ENCODE measurements around the gene SSX2IP.
"Not testable (repeated sequence)": the region's sequence is repeated elsewhere in the genome, so short reads cannot be mapped to it uniquely, and the experiment has no call there.

The SSX2IP gene

DNA sequence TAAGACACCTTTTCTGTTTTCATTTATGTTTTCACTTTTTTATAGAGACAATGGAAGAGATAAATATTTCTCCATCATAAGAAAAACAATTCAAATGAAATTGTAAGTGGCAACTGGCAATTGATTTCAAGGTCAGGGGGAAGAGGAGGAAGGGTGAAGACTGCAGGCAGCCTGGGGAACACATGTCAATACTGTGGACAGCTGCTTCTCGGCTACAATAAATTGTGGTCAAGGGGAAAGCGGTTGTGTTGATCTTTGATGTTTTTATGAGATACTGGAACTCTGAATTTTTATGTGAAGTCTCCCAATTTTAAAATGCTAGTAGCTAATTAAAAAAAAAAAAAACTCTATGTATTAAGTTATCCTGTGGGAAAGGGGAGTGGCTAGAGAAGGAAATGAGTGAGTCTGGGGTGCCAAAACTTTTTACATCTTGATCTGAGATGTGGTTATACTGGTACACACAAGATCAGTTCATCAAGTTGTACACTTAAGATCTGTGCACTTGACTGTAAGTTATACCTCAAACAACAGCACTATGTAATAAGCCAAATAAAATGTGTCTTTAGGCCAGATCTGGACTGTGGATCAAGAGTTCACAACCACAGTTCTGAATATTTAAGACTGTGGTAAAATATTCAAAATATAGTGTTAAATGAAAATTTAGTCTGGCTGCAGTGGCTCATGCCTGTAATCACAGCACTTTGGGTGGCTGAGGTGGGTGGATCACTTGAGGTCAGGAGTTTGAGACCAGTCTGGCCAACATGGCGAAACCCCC lies 18.0 kb downstream of the SSX2IP start:
- H3K4me1 Mint-ChIP-seq = peaks cover 18% of the 10 kb centered on the region
- no peak overlapping the region for H3K27ac Mint-ChIP-seq
- DNase-seq = no peak
- ATAC-seq = no peak
- no peak overlapping the region for H3K4me3 Mint-ChIP-seq
- H3K27me3 Mint-ChIP-seq = no peaks in the 10 kb centered on the region
- no peaks in the 10 kb centered on the region for H3K9me3 Mint-ChIP-seq

DNA sequence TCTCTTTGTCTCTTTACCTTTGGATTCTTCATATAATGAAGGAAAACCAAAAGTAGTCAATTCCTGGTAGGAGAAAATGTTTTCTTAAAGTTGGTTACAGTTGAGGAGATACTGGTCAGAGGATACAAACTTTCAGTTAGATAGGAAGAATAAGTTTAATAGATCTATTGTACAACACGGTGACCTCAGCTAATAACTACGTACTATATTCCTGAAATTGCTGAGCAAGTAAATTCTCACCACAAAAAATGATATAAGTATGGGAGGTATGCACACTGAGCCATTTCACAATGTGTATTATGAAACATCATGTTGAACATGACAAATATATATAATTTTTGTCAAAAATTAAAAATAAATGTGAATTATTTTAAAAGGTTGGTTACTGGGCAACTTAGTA lies 20.4 kb downstream of the SSX2IP start:
- no peaks in the 10 kb centered on the region for H3K27me3 Mint-ChIP-seq
- no peaks in the 10 kb centered on the region for H3K9me3 Mint-ChIP-seq
- H3K4me1 Mint-ChIP-seq = peaks cover 18% of the 10 kb centered on the region
- ATAC-seq (no peak), DNase-seq (no peak)
- H3K4me3 Mint-ChIP-seq = no peak overlapping the region
- H3K27ac Mint-ChIP-seq = no peak overlapping the region

DNA sequence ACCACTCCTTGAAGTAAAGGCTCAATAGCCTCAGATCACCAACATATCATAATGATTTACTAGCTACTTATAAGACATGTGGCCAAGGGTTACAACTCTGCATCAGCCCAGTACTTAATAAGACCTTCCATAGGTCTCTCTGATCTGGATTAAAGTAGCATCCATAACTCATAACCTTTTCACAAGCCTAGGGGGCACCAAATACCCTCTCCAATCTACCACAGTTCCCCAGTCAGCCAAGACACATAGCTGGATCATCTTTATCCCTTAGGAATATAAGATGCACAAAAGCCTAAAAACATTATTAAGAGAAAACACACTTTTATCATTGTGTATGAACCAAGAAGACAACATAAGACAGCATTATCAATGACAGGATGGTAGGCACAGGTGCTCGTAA lies 22.1 kb downstream of the SSX2IP start:
- Mint-ChIP-seq H3K27ac (no peak overlapping the region), H3K4me3 (no peak overlapping the region), H3K27me3 (no peaks in the 10 kb centered on the region), H3K9me3 (no peaks in the 10 kb centered on the region), H3K4me1 (peaks cover 14% of the 10 kb centered on the region)
- DNase-seq = no peak
- peak; percentile 50 for ATAC-seq

DNA sequence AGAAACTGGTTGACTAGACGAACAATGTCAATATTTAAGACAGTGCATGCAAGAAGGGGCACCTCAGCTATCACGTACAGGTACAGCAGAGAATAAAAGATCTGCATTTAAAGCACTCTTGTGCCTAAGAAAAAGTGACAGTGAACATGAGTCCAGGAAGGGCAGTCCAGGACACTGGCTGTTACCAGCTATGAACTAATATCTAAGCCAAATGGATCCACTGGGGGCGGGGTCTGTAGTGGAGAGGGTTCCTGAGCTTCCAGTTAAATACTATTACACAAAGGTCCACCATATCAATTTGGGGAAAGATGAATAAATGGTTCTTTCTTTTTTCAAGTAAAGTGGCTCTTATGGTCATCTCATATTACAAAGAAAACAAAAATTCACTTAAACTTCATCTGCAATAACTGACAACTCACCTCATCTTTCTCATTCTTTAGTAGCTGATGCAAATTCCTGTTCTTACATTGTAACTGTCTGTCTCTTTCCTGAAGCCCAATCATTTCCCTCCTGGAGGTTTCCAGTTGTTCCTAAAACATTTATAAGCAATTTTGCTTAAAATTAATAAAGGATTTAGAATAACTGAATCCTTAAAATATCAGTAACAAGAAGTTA lies 24.5 kb downstream of the SSX2IP start:
- ATAC-seq = no peak
- Mint-ChIP-seq H3K9me3 (no peaks in the 10 kb centered on the region), H3K27ac (no peak overlapping the region), H3K4me1 (no peaks in the 10 kb centered on the region), H3K27me3 (no peaks in the 10 kb centered on the region), H3K4me3 (no peak overlapping the region)
- no peak for DNase-seq

DNA sequence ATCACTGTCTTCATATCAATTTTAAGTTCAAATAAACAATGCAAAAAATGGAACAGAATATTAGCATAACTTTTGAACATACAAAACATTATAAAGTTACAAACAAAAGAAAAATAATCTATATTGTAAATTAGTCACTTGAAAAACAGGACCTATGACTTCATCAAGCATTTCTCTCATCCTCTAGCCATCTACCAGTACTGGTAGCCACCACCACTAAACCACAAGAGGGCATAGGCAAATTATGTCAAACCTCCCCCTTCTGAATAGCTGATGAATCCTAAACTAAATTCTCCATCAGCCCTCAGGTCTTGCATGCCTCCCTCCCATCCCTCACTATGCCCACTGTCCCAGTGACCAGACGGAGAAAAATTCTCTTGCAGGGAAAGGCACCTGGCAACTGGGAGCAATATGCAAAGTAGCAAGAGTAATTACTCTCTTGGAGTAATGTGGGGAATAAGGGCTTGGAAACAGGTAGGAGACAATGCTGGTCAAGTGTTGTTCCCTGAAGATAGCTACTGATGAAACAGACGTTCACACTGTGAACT lies 37.1 kb downstream of the SSX2IP start:
- DNase-seq = no peak
- no peaks in the 10 kb centered on the region for H3K27me3 Mint-ChIP-seq

DNA sequence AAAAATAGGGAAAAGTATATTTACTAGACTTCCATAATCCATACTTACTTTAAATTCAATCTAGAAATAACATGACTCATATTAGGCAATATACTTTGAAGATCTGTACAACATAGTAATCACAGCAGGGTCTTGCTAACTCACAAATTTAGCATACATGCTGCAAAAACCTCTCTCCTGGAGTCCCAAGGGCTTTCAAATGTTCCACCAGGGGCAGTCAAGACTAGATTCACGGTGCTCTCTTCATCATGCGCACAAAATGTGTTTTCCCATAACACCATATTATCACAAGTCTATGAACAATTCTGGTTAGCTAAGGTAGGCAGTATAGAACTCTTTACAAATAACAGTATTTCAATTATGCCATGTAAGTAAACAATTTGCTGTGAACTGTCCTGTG lies 45.8 kb downstream of the SSX2IP start:
- Mint-ChIP-seq H3K27me3 (no peaks in the 10 kb centered on the region), H3K4me3 (no peak overlapping the region), H3K9me3 (no peaks in the 10 kb centered on the region), H3K27ac (no peak overlapping the region), H3K4me1 (no peaks in the 10 kb centered on the region)
- DNase-seq (no peak), ATAC-seq (no peak)

More for the DNA sequence above, 37.1 kb downstream of the SSX2IP start:
- Mint-ChIP-seq H3K4me3 (no peak overlapping the region), H3K27ac (peak overlapping the region in 1 of 2 donors; percentile 42), H3K4me1 (no peaks in the 10 kb centered on the region), H3K9me3 (no peaks in the 10 kb centered on the region)
- no peak for ATAC-seq

DNA sequence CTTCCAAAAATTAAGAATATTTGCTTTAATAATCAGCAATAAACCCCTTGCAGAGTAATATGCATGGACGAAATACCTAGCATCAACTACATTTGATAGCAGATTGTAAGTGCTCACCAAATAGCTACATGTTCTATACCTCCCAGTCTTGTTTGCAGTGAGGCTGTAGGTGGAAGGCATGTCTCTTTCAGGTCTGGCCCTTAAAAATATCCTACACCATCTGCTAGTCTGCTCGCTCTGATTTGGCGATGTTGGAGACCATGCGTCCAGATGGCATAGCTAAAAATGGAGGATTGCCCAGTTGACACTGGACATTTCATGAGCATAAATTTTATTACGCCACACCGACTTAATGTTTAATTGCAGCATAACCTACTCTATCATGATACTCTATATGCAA lies 47.1 kb downstream of the SSX2IP start:
- no peaks in the 10 kb centered on the region for H3K4me1 Mint-ChIP-seq
- H3K9me3 Mint-ChIP-seq = no peaks in the 10 kb centered on the region
- DNase-seq (no peak), ATAC-seq (no peak)
- no peaks in the 10 kb centered on the region for H3K27me3 Mint-ChIP-seq
- H3K27ac Mint-ChIP-seq = no peak overlapping the region
- no peak overlapping the region for H3K4me3 Mint-ChIP-seq

DNA sequence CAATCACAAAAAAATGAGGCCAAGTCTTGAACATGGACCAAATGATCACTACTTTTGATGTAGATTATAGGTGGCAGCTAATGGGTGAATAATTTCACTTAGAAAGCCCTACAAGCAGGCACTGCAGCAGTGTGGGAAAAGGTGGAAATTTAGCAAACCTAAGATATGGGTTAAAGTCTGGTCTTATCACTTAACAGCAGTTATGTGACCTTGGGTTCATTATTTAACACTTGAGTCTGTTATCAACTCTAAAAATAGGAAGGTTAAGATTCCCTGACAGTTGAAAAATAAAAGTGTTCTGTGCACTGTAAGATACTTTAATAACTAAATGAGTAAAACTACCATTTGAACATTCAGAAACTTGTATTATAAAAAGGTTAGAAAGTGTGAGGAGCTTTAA lies 47.5 kb downstream of the SSX2IP start:
- no peak overlapping the region for H3K4me3 Mint-ChIP-seq
- no peak for ATAC-seq
- no peak for DNase-seq
- no peaks in the 10 kb centered on the region for H3K27me3 Mint-ChIP-seq
- H3K9me3 Mint-ChIP-seq = no peaks in the 10 kb centered on the region
- no peaks in the 10 kb centered on the region for H3K4me1 Mint-ChIP-seq
- H3K27ac Mint-ChIP-seq = no peak overlapping the region

DNA sequence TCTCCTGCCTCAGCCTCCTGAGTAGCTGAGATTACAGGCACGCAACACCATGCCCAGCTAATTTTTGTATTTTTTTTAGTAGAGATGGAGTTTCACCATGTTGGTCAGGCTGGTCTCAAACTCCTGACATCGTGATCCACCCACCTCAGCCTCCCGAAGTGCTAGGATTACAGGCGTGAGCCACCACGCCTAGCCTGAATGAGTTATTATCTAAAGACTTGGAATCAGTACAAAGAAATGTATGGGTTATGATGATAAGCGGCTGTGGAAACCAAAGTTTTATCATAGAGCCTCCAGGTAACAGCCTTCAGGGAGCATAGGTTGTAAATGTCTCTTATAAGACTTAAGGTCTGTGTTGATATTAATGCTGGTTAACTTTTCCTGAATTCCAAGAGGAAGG lies 50.5 kb downstream of the SSX2IP start:
- not testable (repeated sequence) for DNase-seq, H3K9me3 Mint-ChIP-seq, H3K27me3 Mint-ChIP-seq, H3K27ac Mint-ChIP-seq, H3K4me3 Mint-ChIP-seq, H3K4me1 Mint-ChIP-seq, ATAC-seq

DNA sequence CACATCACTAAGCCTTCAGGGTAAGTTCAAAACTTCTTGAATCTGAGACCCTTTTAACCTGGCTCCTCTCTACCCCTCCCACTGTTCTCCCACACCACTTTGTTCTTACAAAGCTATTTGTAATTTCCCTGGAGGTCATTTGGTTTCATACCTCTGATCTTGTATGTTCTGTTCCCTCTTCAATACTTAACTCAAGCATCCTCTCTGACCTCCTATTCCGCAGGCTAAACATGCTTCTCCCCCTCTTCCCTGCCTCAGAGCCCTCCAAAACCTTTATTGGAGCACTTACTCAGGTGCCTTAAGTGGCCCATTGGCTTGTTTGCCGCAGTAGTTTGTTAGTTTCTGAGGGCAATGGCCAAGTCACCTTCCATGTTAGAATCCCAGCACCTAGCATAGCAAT lies 54.8 kb downstream of the SSX2IP start:
- Mint-ChIP-seq H3K4me1 (peaks cover 12% of the 10 kb centered on the region), H3K9me3 (no peaks in the 10 kb centered on the region), H3K27ac (no peak overlapping the region), H3K4me3 (no peak overlapping the region), H3K27me3 (peaks cover 17% of the 10 kb centered on the region)
- ATAC-seq (no peak), DNase-seq (no peak)

DNA sequence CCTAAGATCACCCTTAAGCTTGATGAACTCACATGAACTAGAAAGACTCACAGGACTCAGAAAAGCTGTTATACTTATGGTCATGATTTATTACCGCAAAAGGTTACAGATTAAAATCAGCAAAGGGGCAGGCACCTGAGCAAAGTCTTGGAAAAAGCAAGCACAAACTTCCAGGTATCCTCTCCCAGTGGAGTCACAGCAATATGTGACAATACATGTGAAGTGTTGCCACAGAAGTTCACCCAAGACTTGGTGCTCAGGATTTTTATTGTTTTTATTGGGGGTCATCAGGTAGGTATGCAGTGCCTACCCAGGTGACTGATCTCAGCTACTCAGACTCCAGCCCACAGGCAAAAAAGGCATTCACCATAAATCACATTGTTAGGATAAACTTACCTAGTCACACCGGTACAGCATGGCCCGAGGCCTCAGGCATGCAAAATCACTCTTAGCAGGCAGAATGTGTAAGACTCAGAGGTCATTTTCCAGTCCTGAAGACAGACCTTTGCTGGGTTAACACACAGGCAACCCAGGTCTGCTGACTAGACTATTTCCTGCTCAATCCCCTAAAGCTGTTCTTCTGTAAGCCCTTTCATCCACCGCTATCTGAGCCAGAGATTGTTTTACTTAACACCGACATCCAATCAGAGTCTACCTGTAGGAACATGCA lies 55.6 kb downstream of the SSX2IP start:
- H3K27ac Mint-ChIP-seq = no peak overlapping the region
- DNase-seq = no peak
- ATAC-seq = no peak
- peaks cover 17% of the 10 kb centered on the region for H3K27me3 Mint-ChIP-seq
- H3K4me3 Mint-ChIP-seq = no peak overlapping the region
- no peaks in the 10 kb centered on the region for H3K9me3 Mint-ChIP-seq
- H3K4me1 Mint-ChIP-seq = peaks cover 12% of the 10 kb centered on the region

DNA sequence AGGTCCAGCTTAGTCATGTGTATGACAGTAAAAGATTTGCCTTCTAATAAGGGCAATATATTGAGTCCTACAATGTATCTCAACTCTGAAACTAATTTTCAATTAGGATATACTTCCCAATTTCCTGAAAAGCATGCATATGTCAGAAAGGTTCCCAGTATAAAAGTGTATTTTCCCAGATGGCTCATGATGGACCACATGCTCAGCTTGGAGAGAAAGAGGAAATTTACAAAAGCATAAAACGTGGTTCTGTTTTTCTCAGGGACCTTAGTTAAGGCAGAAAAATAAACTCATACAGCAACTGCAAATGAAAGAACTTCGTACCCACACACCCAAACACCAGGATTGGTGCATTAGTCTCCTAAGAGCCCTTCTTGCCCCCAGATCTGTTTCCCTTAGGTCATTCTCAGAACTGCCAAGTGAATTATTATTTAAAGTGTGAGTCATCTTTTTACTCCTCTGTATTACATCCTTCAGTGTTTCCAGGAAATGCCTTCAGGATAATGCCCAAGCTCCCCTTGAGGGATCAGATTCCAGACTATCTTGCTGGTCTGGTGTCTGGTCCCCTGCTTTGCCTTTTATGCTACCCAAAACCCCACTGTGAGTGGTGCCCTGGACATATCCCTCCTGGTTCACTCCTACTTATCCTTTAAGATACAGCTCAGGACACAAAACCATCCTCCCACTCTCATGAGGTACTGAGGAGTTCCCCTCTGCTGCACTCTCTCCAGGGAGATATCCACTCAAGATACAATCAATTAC lies 57.4 kb downstream of the SSX2IP start:
- H3K27ac Mint-ChIP-seq = peak overlapping the region in 1 of 2 donors; percentile 52
- peaks cover 12% of the 10 kb centered on the region for H3K4me1 Mint-ChIP-seq
- peaks cover 17% of the 10 kb centered on the region for H3K27me3 Mint-ChIP-seq
- DNase-seq (no peak), ATAC-seq (peak; percentile 57)
- no peaks in the 10 kb centered on the region for H3K9me3 Mint-ChIP-seq
- no peak overlapping the region for H3K4me3 Mint-ChIP-seq

DNA sequence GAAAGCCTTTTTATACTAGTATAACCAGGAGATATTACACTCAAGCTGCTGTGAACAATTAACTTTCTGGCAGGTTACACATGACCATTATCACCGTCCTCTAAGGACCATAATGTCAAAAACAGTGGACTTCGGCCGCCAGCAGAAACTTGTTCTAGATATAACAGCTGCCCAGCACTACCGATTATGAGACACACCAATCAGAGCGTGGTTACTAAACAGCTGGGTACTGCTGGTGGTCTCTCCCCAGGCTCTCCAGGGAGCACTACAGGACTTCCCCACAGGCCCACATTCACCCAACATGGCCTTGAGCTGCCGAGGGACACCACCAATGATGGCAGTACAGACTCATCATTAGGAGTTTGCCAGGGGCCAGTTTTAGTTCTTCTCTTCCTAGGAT lies 58.1 kb downstream of the SSX2IP start:
- peaks cover 17% of the 10 kb centered on the region for H3K27me3 Mint-ChIP-seq
- H3K27ac Mint-ChIP-seq = no peak overlapping the region
- DNase-seq (no peak), ATAC-seq (no peak)
- H3K4me1 Mint-ChIP-seq = peaks cover 12% of the 10 kb centered on the region
- H3K9me3 Mint-ChIP-seq = no peaks in the 10 kb centered on the region
- H3K4me3 Mint-ChIP-seq = no peak overlapping the region

DNA sequence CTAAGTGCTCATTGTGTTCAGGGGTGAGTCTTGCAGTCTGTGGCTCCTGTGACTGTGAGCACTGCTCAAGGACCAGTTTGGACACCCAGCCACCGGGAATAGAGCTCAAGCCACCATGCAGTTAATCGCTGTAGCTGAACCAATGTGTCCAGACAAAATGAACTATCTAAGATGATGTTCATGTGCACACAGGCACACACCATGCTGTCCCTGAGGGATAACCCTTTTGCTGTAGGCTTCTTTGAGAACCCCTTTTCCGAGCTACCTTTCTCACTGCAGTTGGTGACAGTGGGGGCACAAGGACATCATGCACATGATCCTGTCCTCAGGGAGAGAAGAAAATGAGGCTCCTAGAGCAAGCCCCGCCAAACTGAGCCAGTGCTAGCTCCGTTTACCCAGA lies 65.4 kb downstream of the SSX2IP start:
- H3K27me3 Mint-ChIP-seq = no peaks in the 10 kb centered on the region
- DNase-seq (no peak), ATAC-seq (no peak)
- no peak overlapping the region for H3K27ac Mint-ChIP-seq
- peaks cover 22% of the 10 kb centered on the region for H3K4me1 Mint-ChIP-seq
- H3K4me3 Mint-ChIP-seq = no peak overlapping the region
- no peaks in the 10 kb centered on the region for H3K9me3 Mint-ChIP-seq

DNA sequence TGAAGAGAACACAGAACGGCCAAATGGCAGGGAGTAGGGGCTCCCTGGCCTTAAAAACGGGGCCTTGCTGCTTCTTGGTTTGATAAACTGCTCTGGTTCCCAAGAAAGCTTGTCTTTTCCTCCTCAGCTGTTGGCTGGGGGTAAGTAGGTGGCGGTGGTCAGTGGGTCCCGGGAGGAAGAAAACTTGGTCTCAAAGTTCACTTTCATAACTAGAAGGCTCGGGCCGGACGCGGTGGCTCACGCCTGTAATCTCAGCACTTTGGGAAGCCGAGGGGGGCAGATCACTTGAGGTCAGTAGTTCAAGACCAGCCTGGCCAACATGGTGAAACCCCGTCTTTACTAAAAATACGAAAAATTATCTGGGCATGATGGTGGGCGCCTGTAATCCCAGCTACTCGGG lies 68.7 kb downstream of the SSX2IP start:
- Mint-ChIP-seq H3K9me3 (no peaks in the 10 kb centered on the region), H3K27me3 (no peaks in the 10 kb centered on the region), H3K4me3 (no peak overlapping the region), H3K27ac (no peak overlapping the region), H3K4me1 (peaks cover 31% of the 10 kb centered on the region)
- ATAC-seq (no peak), DNase-seq (no peak)
